Adrenal gland (tissue), 5 donors: ENCODE results near the gene RYR2.

Source experiments
- CTCF ChIP-seq, 6 experiments: fragments of 450-650 bp in 4 of 6; fragments of 200-600 bp in 2 of 6; sonication (generic) in 1 of 6; IDR thresholded peaks; 1 replicate in 5 of 6; 2 replicates in 1 of 6; pipeline versions ENCODE4 v1.5.1 to v1.8.0; 2016 to 2021; ENCODE audit warnings: antibody characterized with exemption in 6 of 6, mild to moderate bottlenecking in 2 of 6, moderate library complexity in 1 of 6
- POLR2A ChIP-seq, 2 donors: fragments of 450-650 bp; IDR thresholded peaks; one replicate each; pipeline ENCODE4 v1.6.1; 2017; ENCODE audit warnings: antibody characterized with exemption in 2 of 2, mild to moderate bottlenecking in 2 of 2, moderate library complexity in 1 of 2
- donor health status: DM: no; HTN: no; CAD: no.

- TF ChIP-seq CTCF (IDR thresholded peaks at IDR 0.05) (peak; percentile 20 to 69 (median 42)), POLR2A (IDR thresholded peaks at IDR 0.05) (no peak)
Observed at GRCh38 chr1:237562242-237562823, 520.3 kb downstream of the RYR2 start.
